GM12878 (cell line): ENCODE results near the gene KCNH4. TPM values are rescaled to one million over a fixed set of nuclear protein-coding genes. Genes with fewer than 3 reads are reported as not detected.

Experiments
- ATAC-seq: fragments of 200-7000 bp; cut with Tn5 transposase; 3 replicates; pipeline ENCODE4 v1.9.1; 2020; ENCODE audit warnings: mild to moderate bottlenecking, moderate library complexity
- BruUV-seq: library from RNA; stranded (reverse); fragments of 400-500 nt; replicated peaks from 2 replicates; lab custom pipeline; 2021; lab: Mats Ljungman, UMichigan
- CTCF ChIA-PET: fragments of 300-600 bp; sonication (Branson Sonifier 250); formaldehyde crosslinking; extraction: SDS; loops from one replicate; lab custom pipeline; 2021; ENCODE audit warnings: inconsistent platforms; lab: Yijun Ruan, JAX
- POLR2A ChIA-PET: fragments of 350-600 bp; formaldehyde crosslinking; extraction: SDS; loops from one replicate; lab custom pipeline; 2021; ENCODE audit warnings: inconsistent platforms; lab: Charles Lee
- RAD21 ChIA-PET: fragments of 300-600 bp; sonication (Branson Sonifier 250); formaldehyde crosslinking; loops from one replicate; lab custom pipeline; 2023; ENCODE audit warnings: antibody characterized with exemption; ENCODE audit not compliant: unreplicated experiment; lab: Charles Lee
- SMC1A ChIA-PET: fragments of 300-600 bp; sonication (Branson Sonifier 250); formaldehyde crosslinking; loops from one replicate; lab custom pipeline; 2023; ENCODE audit not compliant: unreplicated experiment, uncharacterized antibody; lab: Charles Lee
- DNase-seq: peaks from one replicate; pipeline ENCODE4 v3.0.0-alpha.2; 2011; ENCODE audit warnings: low read depth, low spot score
- FAIRE-seq: peaks from 3 replicates; lab custom pipeline; 2011; peaks lifted over from hg19 to GRCh38; lab: Jason Lieb, UNC
- H2AFZ ChIP-seq: 2 replicates; pipeline ENCODE4 v1.6.0; 2011; ENCODE audit warnings: low read depth, low read length, control low read depth; ENCODE audit not compliant: control insufficient read depth
- H3K27ac ChIP-seq: 2 replicates; pipeline ENCODE4 v1.5.1; 2011; ENCODE audit warnings: control low read depth; ENCODE audit not compliant: control insufficient read depth, insufficient read depth
- H3K27me3 ChIP-seq, 2 experiments: replicated peaks in 1 of 2; 2 replicates each; pipeline versions ENCODE4 v1.6.0 to v1.6.1; 2011; ENCODE audit warnings: low read length in 1 of 2; ENCODE audit not compliant: control insufficient read depth in 2 of 2, insufficient read depth in 2 of 2
- H3K36me3 ChIP-seq, 2 experiments: 2 replicates each; pipeline ENCODE4 v1.5.1; 2011; ENCODE audit warnings: low read length in 1 of 2; ENCODE audit not compliant: control insufficient read depth in 2 of 2, insufficient read depth in 2 of 2
- H3K4me1 ChIP-seq: 2 replicates; pipeline ENCODE4 v1.6.1; 2011; ENCODE audit warnings: mild to moderate bottlenecking, low read length, moderate library complexity, mixed read lengths; ENCODE audit not compliant: control insufficient read depth, insufficient read depth
- H3K4me2 ChIP-seq: 2 replicates; pipeline ENCODE4 v1.6.0; 2011; ENCODE audit warnings: control low read depth; ENCODE audit not compliant: control insufficient read depth, insufficient read depth
- H3K4me3 ChIP-seq: fragments of 200-600 bp; sonication (generic); 2 replicates; pipeline ENCODE4 v1.5.1; 2016
- H3K79me2 ChIP-seq: 2 replicates; pipeline ENCODE4 v1.6.0; 2011; ENCODE audit warnings: low read length; ENCODE audit not compliant: control insufficient read depth, insufficient read depth
- H3K9ac ChIP-seq: 2 replicates; pipeline ENCODE4 v1.8.0; 2011; ENCODE audit warnings: low read length, control low read depth, mixed read lengths; ENCODE audit not compliant: control insufficient read depth, insufficient read depth
- H3K9me3 ChIP-seq: replicated peaks from 3 replicates; pipeline ENCODE4 v1.5.1; 2011; ENCODE audit warnings: mild to moderate bottlenecking, low read length; ENCODE audit not compliant: control insufficient read depth, insufficient read depth
- H4K20me1 ChIP-seq: 2 replicates; pipeline ENCODE4 v1.6.0; 2011; ENCODE audit not compliant: control insufficient read depth, insufficient read depth
- BHLHE40 ChIP-seq, 2 experiments: fragments of 450-650 bp in 1 of 2; IDR thresholded peaks; 2 replicates each; pipeline ENCODE4 v1.6.1; 2011 to 2017; ENCODE audit warnings: low read depth in 2 of 2, borderline replicate concordance in 1 of 2, improper control_type of control experiment in 1 of 2, low read length in 1 of 2, mild to moderate bottlenecking in 1 of 2
- JUNB ChIP-seq: IDR thresholded peaks from 2 replicates; pipeline ENCODE4 v1.6.1; 2016; ENCODE audit warnings: antibody characterized with exemption, mild to moderate bottlenecking
- MLLT1 ChIP-seq: fragments of 450-650 bp; IDR thresholded peaks from 2 replicates; pipeline ENCODE4 v1.6.1; 2016; ENCODE audit warnings: mild to moderate bottlenecking
- MTA3 ChIP-seq: IDR thresholded peaks from 2 replicates; pipeline ENCODE4 v1.6.1; 2012; ENCODE audit warnings: low read length, inconsistent platforms, borderline replicate concordance
- RELA ChIP-seq: fragments of 450-650 bp; IDR thresholded peaks from 2 replicates; pipeline ENCODE4 v1.8.0; 2014; ENCODE audit warnings: borderline replicate concordance; ENCODE audit not compliant: partially characterized antibody
- SMAD1 ChIP-seq: fragments of 450-650 bp; IDR thresholded peaks from 2 replicates; pipeline ENCODE4 v1.6.1; 2018; ENCODE audit warnings: mild to moderate bottlenecking, low read depth; ENCODE audit not compliant: partially characterized antibody
- SMC3 ChIP-seq: IDR thresholded peaks from 2 replicates; pipeline ENCODE4 v1.6.1; 2011; ENCODE audit warnings: low read length, improper control_type of control experiment, borderline replicate concordance
- SPI1 ChIP-seq: IDR thresholded peaks from 2 replicates; pipeline ENCODE4 v1.6.1; 2011; ENCODE audit warnings: low read depth, mild to moderate bottlenecking, low read length, moderate library complexity, borderline replicate concordance; ENCODE audit not compliant: insufficient read depth
- SUZ12 ChIP-seq: fragments of 200-600 bp; sonication (generic); IDR thresholded peaks from one replicate; pipeline ENCODE4 v1.6.1; 2018; ENCODE audit warnings: antibody characterized with exemption, mild to moderate bottlenecking; ENCODE audit not compliant: unreplicated experiment
- WGBS: methylation state at CpG from one replicate; pipeline ENCODE4 v1.1.6; 2016; ENCODE audit warnings: low lambda C conversion rate; ENCODE audit not compliant: insufficient replicate concordance, insufficient coverage; ENCODE audit errors: missing lambda C conversion rate; 5-methylcytosine and 5-hydroxymethylcytosine counted together
- in situ Hi-C: fragments of 300-500 bp; cut with MboI; formaldehyde crosslinking; loops from 9 replicates; pipeline ENCODE4 v1.14.3; 2018; ENCODE audit warnings: mixed read lengths
- intact Hi-C: fragments of 100-400 bp; cut with micrococcal nuclease; formaldehyde crosslinking; loops from one replicate; pipeline ENCODE4 v1.14.2; 2022; ENCODE audit not compliant: unreplicated experiment
- polyA plus RNA-seq, 11 experiments: library from polyadenylated mRNA; depleted of rRNA in 4 of 11; unstranded in 6 of 11; stranded (reverse) in 5 of 11; fragments of >200 nt; fragmentation: Nextera tagmentation in 4 of 11; fragmentation: Illumina TruSeq in 1 of 11; extraction: Ambion mirVana in 4 of 11; extraction: Trizol in 1 of 11; gene quantifications; 1 replicate in 1 of 11; 2 replicates in 10 of 11; pipeline versions ENCODE4 v1.2.1 to v1.2.3, GENCODE V29; 2011 to 2016; ENCODE audit warnings: inconsistent platforms in 2 of 11, missing spikeins in 2 of 11, low read depth in 1 of 11
- total RNA-seq, 4 experiments: library from RNA; depleted of rRNA in 3 of 4; stranded (reverse); fragments of >200 nt in 3 of 4; fragmentation: Illumina TruSeq in 1 of 4; extraction: Trizol in 1 of 4; gene quantifications; 2 replicates each; pipeline versions ENCODE4 v1.2.1 to v1.2.3, GENCODE V29; 2013 to 2021

KCNH4 gene
- total and polyA plus RNA-seq, 10 of the 15 experiments (the other 5 are each of a cell fraction or from before 2014, with no cell fraction given): 0.03 to 0.88 (median 0.10) TPM; not detected in 2

- H3K9me3 ChIP-seq: no peaks in the 10 kb centered on the region
- no TSS peak for BruUV-seq
- H3K4me2 ChIP-seq: peak overlapping the region; percentile 17; the same call in 1 of the 2 replicates
- in situ Hi-C loops: no loop called here
- FAIRE-seq (no peak), ATAC-seq (peak; percentile 57), DNase-seq (no peak)
- H3K36me3 ChIP-seq: peaks cover 26 to 34% of the 10 kb centered on the region in 2 experiments
- H3K27ac ChIP-seq: no peak overlapping the region
- peaks cover 25% of the 10 kb centered on the region for H3K4me1 ChIP-seq
- H3K79me2 ChIP-seq: peaks cover 32% of the 10 kb centered on the region
- WGBS: 14% methylated on average over 3 of the region's 3 CpGs
- H3K4me3 ChIP-seq: no peak overlapping the region
- POLR2A ChIA-PET: interaction anchor here (0.6 to 1.5 kb wide), 4 partner anchors 12 to 109 kb away, joined by 3 to 6 read pairs (median 4); partner anchors contain the start of genes GHDC and KAT2A
- no peak overlapping the region for H3K9ac ChIP-seq
- H3K27me3 ChIP-seq: no peaks in the 10 kb centered on the region
- RAD21 ChIA-PET: interaction anchor here (1.6 kb wide), 1 partner anchor 47 kb away, joined by 3 read pairs; no protein-coding TSS in a partner anchor
- SMC1A ChIA-PET: interaction anchor here (1.0 to 1.4 kb wide), 4 partner anchors 17 to 49 kb away, joined by 3 to 4 read pairs (median 4); partner anchors contain the start of gene KCNH4
- CTCF ChIA-PET: interaction anchor here (1.3 to 4.3 kb wide), 5 partner anchors 14 to 169 kb away, joined by 4 to 31 read pairs (median 5); partner anchors contain the start of gene KCNH4
- H2AFZ ChIP-seq: no peak overlapping the region
- intact Hi-C loops: no loop called here
- peaks cover 22% of the 10 kb centered on the region; the same call in 1 of the 2 replicates for H4K20me1 ChIP-seq
- TF ChIP-seq SPI1 (no peak), BHLHE40 (IDR thresholded peaks at IDR 0.05; ENCODE audit: borderline replicate concordance in 1 of 2, low read depth in 2 of 2, low read length in 1 of 2) (peak in 1 of 2 experiments; percentile 4; a peak in 1 of 4 replicates)
These were observed 48.0 kb downstream of the KCNH4 start for GRCh38 chr17:42132941-42133340.

GRCh38 chr17:42131981-42132432 is 48.9 kb downstream of the KCNH4 start:
- H3K27ac ChIP-seq: peak overlapping the region; percentile 7; the same call in 1 of the 2 replicates
- POLR2A ChIA-PET: interaction anchor here (0.8 to 1.5 kb wide), 3 partner anchors 11 to 166 kb away, joined by 3 to 5 read pairs (median 3); partner anchors contain the start of genes CNP and KAT2A
- DNase-seq: no peak
- TF ChIP-seq SMC3 (no peak), JUNB (no peak), MLLT1 (no peak), SMAD1 (no peak), SUZ12 (no peak), MTA3 (no peak), RELA (no peak)
- TF ChIP-seq, all 136 proteins: peak for 0
- SMC1A ChIA-PET: interaction anchor here (1.0 to 1.8 kb wide), 5 partner anchors 11 to 169 kb away, joined by 3 to 6 read pairs (median 4); no protein-coding TSS in a partner anchor
- Histone ChIP-seq H3K9ac (no peak overlapping the region), H2AFZ (no peak overlapping the region), H3K36me3 (peaks cover 30 to 37% of the 10 kb centered on the region in 2 experiments), H3K4me2 (no peak overlapping the region), H3K27me3 (no peaks in the 10 kb centered on the region), H3K4me1 (peaks cover 25% of the 10 kb centered on the region), H3K79me2 (peaks cover 32% of the 10 kb centered on the region), H3K9me3 (no peaks in the 10 kb centered on the region), H3K4me3 (no peak overlapping the region), H4K20me1 (peaks cover 22% of the 10 kb centered on the region; the same call in 1 of the 2 replicates)
- CTCF ChIA-PET: interaction anchor here (1.4 to 4.3 kb wide), 3 partner anchors 13 to 168 kb away, joined by 4 to 31 read pairs (median 5); partner anchors contain the start of gene KCNH4
- intact Hi-C loops: no loop called here
- BruUV-seq: no TSS peak
- no peak for ATAC-seq
- FAIRE-seq: no peak
- in situ Hi-C loops: no loop called here
- RAD21 ChIA-PET: no interaction called here
- WGBS: 37% methylated on average over 4 of the region's 4 CpGs
